Measurements from ENCODE around the gene PDE4D.
"Not testable (repeated sequence)": the region's sequence is repeated elsewhere in the genome, so short reads cannot be mapped to it uniquely, and the experiment has no call there.

PDE4D gene

DNA sequence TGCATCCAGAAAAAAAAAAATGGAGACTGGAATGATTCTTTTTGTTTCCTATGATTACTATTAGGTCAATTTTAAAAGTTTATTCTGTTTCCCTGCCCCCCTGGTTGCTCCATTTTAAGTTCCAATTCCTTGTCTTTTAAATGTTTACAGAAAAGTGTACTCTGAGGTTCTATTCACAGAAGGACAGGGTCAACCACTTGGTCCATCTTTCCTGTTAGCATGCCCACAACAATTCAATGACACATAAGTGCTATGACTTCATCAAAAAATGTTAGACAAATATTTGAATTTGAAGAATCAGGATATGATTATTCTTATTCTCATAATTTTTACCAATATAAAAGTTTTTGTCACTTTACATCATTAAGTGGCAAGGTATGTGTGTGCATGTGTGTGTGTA is 123.7 kb downstream of the PDE4D start:
- Histone ChIP-seq H3K36me3 (ENCODE audit: insufficient read depth, low read length) (no peaks in the 10 kb centered on the region), H3K4me1 (ENCODE audit: control insufficient read depth, insufficient read depth, low read length, unreplicated experiment) (peaks cover 22% of the 10 kb centered on the region), H3K4me3 (ENCODE audit: low read depth, low read length) (no peak overlapping the region), H3K27ac (ENCODE audit: low read depth, low read length) (peak overlapping the region; percentile 48; the same call in 1 of the 2 replicates), H2AFZ (ENCODE audit: low read length, unreplicated experiment) (no peak overlapping the region), H3K27me3 (ENCODE audit: insufficient read depth, low read length) (peaks cover 22% of the 10 kb centered on the region), H3K79me2 (ENCODE audit: control insufficient read depth, insufficient read depth, low read length, unreplicated experiment) (no peaks in the 10 kb centered on the region)

DNA sequence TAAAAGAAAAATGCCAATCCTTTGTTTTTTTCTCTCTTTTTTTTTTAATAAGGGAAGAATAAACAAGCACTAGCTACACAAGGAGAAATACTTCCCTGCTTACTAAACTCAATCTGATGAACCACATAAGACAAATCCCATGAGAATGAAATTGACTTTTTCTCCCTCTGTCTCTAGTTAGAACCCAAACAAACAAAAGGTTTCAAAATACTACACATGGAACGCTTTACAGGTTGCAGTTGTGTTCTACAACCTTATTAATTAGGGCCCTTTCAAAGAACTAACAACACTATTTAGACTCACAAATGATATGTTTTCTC is 124.5 kb downstream of the PDE4D start:
- Histone ChIP-seq H3K27me3 (ENCODE audit: insufficient read depth, low read length) (peaks cover 22% of the 10 kb centered on the region), H3K27ac (ENCODE audit: low read depth, low read length) (peak overlapping the region; percentile 48; the same call in 1 of the 2 replicates), H3K79me2 (ENCODE audit: control insufficient read depth, insufficient read depth, low read length, unreplicated experiment) (no peaks in the 10 kb centered on the region), H2AFZ (ENCODE audit: low read length, unreplicated experiment) (peak overlapping the region; percentile 7), H3K36me3 (ENCODE audit: insufficient read depth, low read length) (no peaks in the 10 kb centered on the region), H3K4me1 (ENCODE audit: control insufficient read depth, insufficient read depth, low read length, unreplicated experiment) (peaks cover 22% of the 10 kb centered on the region), H3K4me3 (ENCODE audit: low read depth, low read length) (peak overlapping the region; percentile 72)

GRCh38 chr5:59768152-59769040 is 125.1 kb downstream of the PDE4D start:
- H3K4me3 ChIP-seq (ENCODE audit: low read depth, low read length), result peak overlapping the region; percentile 72
- peaks cover 22% of the 10 kb centered on the region for H3K4me1 ChIP-seq (ENCODE audit: control insufficient read depth, insufficient read depth, low read length, unreplicated experiment)
- peak overlapping the region; percentile 48; the same call in 1 of the 2 replicates for H3K27ac ChIP-seq (ENCODE audit: low read depth, low read length)
- no peaks in the 10 kb centered on the region for H3K36me3 ChIP-seq (ENCODE audit: insufficient read depth, low read length)
- peak overlapping the region; percentile 7 for H2AFZ ChIP-seq (ENCODE audit: low read length, unreplicated experiment)
- H3K79me2 ChIP-seq (ENCODE audit: control insufficient read depth, insufficient read depth, low read length, unreplicated experiment), result no peaks in the 10 kb centered on the region
- H3K27me3 ChIP-seq (ENCODE audit: insufficient read depth, low read length), result peaks cover 22% of the 10 kb centered on the region

- H3K27me3 ChIP-seq (ENCODE audit: insufficient read depth, low read length), result peaks cover 22% of the 10 kb centered on the region
- peak overlapping the region; percentile 72 for H3K4me3 ChIP-seq (ENCODE audit: low read depth, low read length)
- no peaks in the 10 kb centered on the region for H3K79me2 ChIP-seq (ENCODE audit: control insufficient read depth, insufficient read depth, low read length, unreplicated experiment)
- H3K27ac ChIP-seq (ENCODE audit: low read depth, low read length), result peak overlapping the region; percentile 48; the same call in 1 of the 2 replicates
- no peaks in the 10 kb centered on the region for H3K36me3 ChIP-seq (ENCODE audit: insufficient read depth, low read length)
- no peak overlapping the region for H2AFZ ChIP-seq (ENCODE audit: low read length, unreplicated experiment)
- H3K4me1 ChIP-seq (ENCODE audit: control insufficient read depth, insufficient read depth, low read length, unreplicated experiment), result peaks cover 22% of the 10 kb centered on the region
Observed at GRCh38 chr5:59767681-59768151, 125.8 kb downstream of the PDE4D start.

GRCh38 chr5:59767211-59767605 is 126.3 kb downstream of the PDE4D start:
- no peak overlapping the region for H2AFZ ChIP-seq (ENCODE audit: low read length, unreplicated experiment)
- H3K79me2 ChIP-seq (ENCODE audit: control insufficient read depth, insufficient read depth, low read length, unreplicated experiment), result no peaks in the 10 kb centered on the region
- H3K4me1 ChIP-seq (ENCODE audit: control insufficient read depth, insufficient read depth, low read length, unreplicated experiment), result peaks cover 22% of the 10 kb centered on the region
- peak overlapping the region; percentile 72 for H3K4me3 ChIP-seq (ENCODE audit: low read depth, low read length)
- H3K27me3 ChIP-seq (ENCODE audit: insufficient read depth, low read length), result peaks cover 22% of the 10 kb centered on the region
- H3K27ac ChIP-seq (ENCODE audit: low read depth, low read length), result no peak overlapping the region
- H3K36me3 ChIP-seq (ENCODE audit: insufficient read depth, low read length), result no peaks in the 10 kb centered on the region

GRCh38 chr5:59766427-59767210 is 126.9 kb downstream of the PDE4D start:
- Histone ChIP-seq H3K4me3 (ENCODE audit: low read depth, low read length) (peak overlapping the region; percentile 72; the same call in 1 of the 2 replicates), H2AFZ (ENCODE audit: low read length, unreplicated experiment) (no peak overlapping the region), H3K36me3 (ENCODE audit: insufficient read depth, low read length) (no peaks in the 10 kb centered on the region), H3K79me2 (ENCODE audit: control insufficient read depth, insufficient read depth, low read length, unreplicated experiment) (no peaks in the 10 kb centered on the region), H3K4me1 (ENCODE audit: control insufficient read depth, insufficient read depth, low read length, unreplicated experiment) (peaks cover 22% of the 10 kb centered on the region), H3K27ac (ENCODE audit: low read depth, low read length) (no peak overlapping the region), H3K27me3 (ENCODE audit: insufficient read depth, low read length) (peaks cover 22% of the 10 kb centered on the region)

DNA sequence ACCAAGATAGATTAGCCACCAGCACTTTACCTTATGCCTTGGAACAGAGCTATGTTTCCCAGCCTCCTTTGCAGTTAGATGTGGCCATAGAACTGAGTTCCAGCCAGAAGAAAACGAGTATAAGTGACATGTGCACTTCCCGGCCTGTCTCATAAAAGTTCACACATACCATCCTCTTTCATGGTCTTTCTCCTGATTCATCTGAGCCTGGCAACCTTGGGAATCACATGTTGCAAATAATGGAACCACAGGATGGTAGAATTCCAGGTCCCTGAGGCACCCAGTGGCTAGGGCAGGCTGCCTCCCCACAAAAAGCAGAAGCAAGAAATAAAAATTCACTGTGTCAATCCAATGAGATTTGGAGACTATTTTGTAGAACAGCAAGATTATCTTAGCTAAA is 128.1 kb downstream of the PDE4D start:
- H2AFZ ChIP-seq (ENCODE audit: low read length, unreplicated experiment), result no peak overlapping the region
- peaks cover 22% of the 10 kb centered on the region for H3K27me3 ChIP-seq (ENCODE audit: insufficient read depth, low read length)
- no peak overlapping the region for H3K27ac ChIP-seq (ENCODE audit: low read depth, low read length)
- no peaks in the 10 kb centered on the region for H3K36me3 ChIP-seq (ENCODE audit: insufficient read depth, low read length)
- H3K4me1 ChIP-seq (ENCODE audit: control insufficient read depth, insufficient read depth, low read length, unreplicated experiment), result peaks cover 27% of the 10 kb centered on the region
- H3K4me3 ChIP-seq (ENCODE audit: low read depth, low read length), result no peak overlapping the region
- no peaks in the 10 kb centered on the region for H3K79me2 ChIP-seq (ENCODE audit: control insufficient read depth, insufficient read depth, low read length, unreplicated experiment)

- Histone ChIP-seq H2AFZ (ENCODE audit: low read length, unreplicated experiment) (no peak overlapping the region), H3K27me3 (ENCODE audit: insufficient read depth, low read length) (peaks cover 19% of the 10 kb centered on the region), H3K79me2 (ENCODE audit: control insufficient read depth, insufficient read depth, low read length, unreplicated experiment) (no peaks in the 10 kb centered on the region), H3K27ac (ENCODE audit: low read depth, low read length) (no peak overlapping the region; the same call in 1 of the 2 replicates), H3K4me1 (ENCODE audit: control insufficient read depth, insufficient read depth, low read length, unreplicated experiment) (peaks cover 33% of the 10 kb centered on the region), H3K36me3 (ENCODE audit: insufficient read depth, low read length) (no peaks in the 10 kb centered on the region), H3K4me3 (ENCODE audit: low read depth, low read length) (no peak overlapping the region)
Observed at GRCh38 chr5:59764361-59764760, 129.2 kb downstream of the PDE4D start.

DNA sequence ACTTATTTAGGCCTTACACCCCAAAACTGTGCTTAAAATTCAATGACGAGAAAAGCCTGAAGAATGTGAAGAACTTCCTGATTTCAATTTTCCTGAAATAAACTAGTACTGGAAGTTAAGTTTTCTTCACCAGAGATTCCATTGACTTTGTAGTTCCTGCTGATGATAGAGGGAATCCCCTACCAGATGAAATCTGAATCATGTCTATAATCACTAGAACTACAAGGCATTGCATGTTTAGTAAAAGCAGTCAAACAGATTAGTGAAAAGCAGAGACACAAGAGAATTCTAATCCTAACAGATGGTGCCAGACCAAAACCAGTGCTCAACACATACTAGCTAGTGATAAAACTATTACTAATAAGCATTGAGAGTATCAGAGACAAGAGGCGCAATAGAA is 130.0 kb downstream of the PDE4D start:
- peaks cover 29% of the 10 kb centered on the region for H3K4me1 ChIP-seq (ENCODE audit: control insufficient read depth, insufficient read depth, low read length, unreplicated experiment)
- no peaks in the 10 kb centered on the region for H3K36me3 ChIP-seq (ENCODE audit: insufficient read depth, low read length)
- H2AFZ ChIP-seq (ENCODE audit: low read length, unreplicated experiment), result no peak overlapping the region
- H3K27me3 ChIP-seq (ENCODE audit: insufficient read depth, low read length), result peaks cover 19% of the 10 kb centered on the region
- no peak overlapping the region for H3K4me3 ChIP-seq (ENCODE audit: low read depth, low read length)
- no peaks in the 10 kb centered on the region for H3K79me2 ChIP-seq (ENCODE audit: control insufficient read depth, insufficient read depth, low read length, unreplicated experiment)
- peak overlapping the region; percentile 25; the same call in 1 of the 2 replicates for H3K27ac ChIP-seq (ENCODE audit: low read depth, low read length)

- not testable (repeated sequence) for H3K27me3 ChIP-seq (ENCODE audit: insufficient read depth, low read length); H3K79me2 ChIP-seq (ENCODE audit: control insufficient read depth, insufficient read depth, low read length, unreplicated experiment)
Observed at GRCh38 chr5:59762232-59762631, 131.3 kb downstream of the PDE4D start.

More at GRCh38 chr5:59762232-59762631, 131.3 kb downstream of the PDE4D start:
- peaks cover 32% of the 10 kb centered on the region for H3K4me1 ChIP-seq (ENCODE audit: control insufficient read depth, insufficient read depth, low read length, unreplicated experiment)
- H3K27ac ChIP-seq (ENCODE audit: low read depth, low read length); H3K36me3 ChIP-seq (ENCODE audit: insufficient read depth, low read length); H3K4me3 ChIP-seq (ENCODE audit: low read depth, low read length); H2AFZ ChIP-seq (ENCODE audit: low read length, unreplicated experiment): not testable (repeated sequence)
